HG02885 (cell line): ENCODE measurements around the gene COTL1.
A peak's percentile ranks its signal among the peaks of the same experiment; 100 is the strongest.

Source experiments
- ATAC-seq: cut with Tn5 transposase; IDR thresholded peaks from one replicate; pipeline ENCODE4 v1.9.1; 2021; ENCODE audit warnings: mild to moderate bottlenecking; ENCODE audit not compliant: unreplicated experiment, poor library complexity

COTL1 gene

GRCh38 chr16:84600343-84601229 lies 17.3 kb downstream of the COTL1 start:
- peak; percentile 65 for ATAC-seq

GRCh38 chr16:84599521-84600202 lies 18.2 kb downstream of the COTL1 start:
- peak; percentile 31 for ATAC-seq

- ATAC-seq, result no peak
Observed at GRCh38 chr16:84598360-84598759, 19.5 kb downstream of the COTL1 start.

GRCh38 chr16:84597931-84598351 lies 19.9 kb downstream of the COTL1 start:
- ATAC-seq, result no peak

- ATAC-seq, result no peak
Observed at GRCh38 chr16:84597528-84597896, 20.4 kb downstream of the COTL1 start.

GRCh38 chr16:84596801-84597527 lies 20.9 kb downstream of the COTL1 start:
- ATAC-seq, result no peak

- no peak for ATAC-seq
Observed at GRCh38 chr16:84596161-84596560, 21.7 kb downstream of the COTL1 start.

- ATAC-seq, result no peak
Observed at GRCh38 chr16:84595052-84595481, 22.8 kb downstream of the COTL1 start.

GRCh38 chr16:84594725-84595038 lies 23.2 kb downstream of the COTL1 start:
- no peak for ATAC-seq

GRCh38 chr16:84593825-84594724 lies 23.8 kb downstream of the COTL1 start:
- ATAC-seq, result peak; percentile 80

GRCh38 chr16:84592718-84593117 lies 25.2 kb downstream of the COTL1 start:
- ATAC-seq, result no peak

- no peak for ATAC-seq
Observed at GRCh38 chr16:84589975-84590719, 27.7 kb downstream of the COTL1 start.

GRCh38 chr16:84588991-84589390 lies 28.9 kb downstream of the COTL1 start:
- ATAC-seq, result no peak

- peak; percentile 75 for ATAC-seq
Observed at GRCh38 chr16:84585886-84586285, 32.0 kb downstream of the COTL1 start.

GRCh38 chr16:84585467-84585866 lies 32.4 kb downstream of the COTL1 start:
- ATAC-seq, result peak; percentile 21

- no peak for ATAC-seq
Observed at GRCh38 chr16:84584678-84585077, 33.2 kb downstream of the COTL1 start.

GRCh38 chr16:84583995-84584394 lies 33.9 kb downstream of the COTL1 start:
- ATAC-seq, result no peak

- ATAC-seq, result no peak
Observed at GRCh38 chr16:84582958-84583516, 34.8 kb downstream of the COTL1 start.

GRCh38 chr16:84581158-84581557 lies 36.7 kb downstream of the COTL1 start:
- no peak for ATAC-seq
